Mucosa of stomach (tissue), 1 donor: ENCODE results near the gene AFTPH.
A peak's percentile ranks its signal among the peaks of the same experiment; 100 is the strongest.
"Not testable (repeated sequence)": the region's sequence is repeated elsewhere in the genome, so short reads cannot be mapped to it uniquely, and the experiment has no call there.

ENCODE experiments used
- H3K27me3 ChIP-seq: one replicate; pipeline ENCODE4 v1.7.0; 2013; ENCODE audit warnings: mild to moderate bottlenecking, low read length; ENCODE audit not compliant: control insufficient read depth, insufficient read depth
- H3K36me3 ChIP-seq: one replicate; pipeline ENCODE4 v1.7.0; 2013; ENCODE audit warnings: low read length; ENCODE audit not compliant: control insufficient read depth, insufficient read depth
- H3K4me1 ChIP-seq: one replicate; pipeline ENCODE4 v1.7.0; 2013; ENCODE audit warnings: mild to moderate bottlenecking, low read length; ENCODE audit not compliant: control insufficient read depth, insufficient read depth
- H3K4me3 ChIP-seq: one replicate; pipeline ENCODE4 v1.7.0; 2013; ENCODE audit warnings: low read length
- H3K9ac ChIP-seq: one replicate; pipeline ENCODE4 v1.7.0; 2013; ENCODE audit warnings: mild to moderate bottlenecking, low read length, moderate library complexity
- H3K9me3 ChIP-seq: one replicate; pipeline ENCODE4 v1.7.0; 2013; ENCODE audit warnings: mild to moderate bottlenecking, low read length, moderate library complexity; ENCODE audit not compliant: control insufficient read depth
- donor health status: Pancreatic carcinoma.

The AFTPH gene

DNA sequence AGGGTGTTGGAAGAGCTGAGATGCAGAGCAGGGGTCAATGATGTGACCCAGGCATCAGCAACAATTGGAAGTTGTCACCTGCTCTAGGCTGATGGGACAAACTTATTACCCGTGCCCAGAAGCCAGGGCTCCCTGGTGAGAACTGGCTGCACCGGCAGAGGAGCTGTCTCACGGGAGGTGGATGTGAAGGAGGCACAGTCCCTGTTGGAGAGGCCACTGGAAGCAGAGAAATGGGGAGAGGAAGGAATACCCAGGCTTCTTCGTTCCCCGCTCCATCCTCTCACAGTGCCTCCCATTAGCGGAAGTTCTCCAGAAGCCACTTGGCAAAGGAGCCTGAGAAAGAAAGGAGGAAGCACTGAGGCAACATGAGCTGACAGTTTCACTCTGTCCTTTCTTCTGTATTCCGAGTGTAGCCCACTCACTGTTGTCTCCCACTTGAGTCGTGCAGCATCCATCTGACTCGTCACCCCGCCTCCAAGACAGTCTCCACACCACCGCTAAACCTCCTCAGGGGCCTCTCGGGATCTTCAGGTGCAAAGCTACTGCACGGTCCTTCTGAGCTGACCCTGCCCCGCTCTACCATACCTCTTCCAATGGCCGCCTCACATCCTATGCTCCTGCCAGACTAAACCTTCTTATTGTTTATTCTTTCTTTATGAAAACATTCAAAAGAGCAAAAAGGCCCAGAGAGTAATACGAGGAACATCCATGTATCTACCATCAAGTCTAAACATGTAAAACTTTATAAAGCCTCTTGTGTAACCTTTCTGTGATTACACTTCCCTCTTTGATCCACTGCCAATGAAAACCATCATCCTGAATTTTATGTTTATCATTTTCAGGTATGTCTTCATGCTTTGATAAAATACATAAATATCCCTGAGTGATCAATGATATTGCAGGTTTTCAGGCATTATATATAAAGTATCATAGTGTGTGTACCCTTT is 19.1 kb upstream of the AFTPH start:
- H3K4me1 ChIP-seq = peaks cover 5% of the 10 kb centered on the region
- no peaks in the 10 kb centered on the region for H3K27me3 ChIP-seq
- H3K36me3 ChIP-seq = no peaks in the 10 kb centered on the region
- H3K9me3 ChIP-seq = no peaks in the 10 kb centered on the region
- H3K4me3 ChIP-seq = no peak overlapping the region
- H3K9ac ChIP-seq = no peak overlapping the region

DNA sequence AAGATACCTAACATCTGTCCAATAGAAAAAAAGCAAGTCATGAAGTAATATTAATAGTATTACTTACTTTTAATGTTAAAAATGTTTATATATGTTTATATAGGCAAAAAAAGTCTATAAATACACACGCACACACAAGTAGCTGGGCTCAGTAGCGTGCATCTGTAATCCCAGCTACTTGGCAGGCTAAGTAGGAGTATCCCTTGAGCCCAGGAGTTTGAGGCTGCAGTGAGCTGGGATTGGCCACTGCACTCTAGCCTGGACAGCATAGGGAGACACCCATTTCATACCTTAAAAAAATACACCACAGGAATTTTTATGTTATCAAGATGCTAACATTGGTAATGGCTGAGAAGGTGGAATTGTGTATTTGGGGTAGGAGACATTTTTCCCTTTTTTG is 17.4 kb upstream of the AFTPH start:
- H3K27me3 ChIP-seq = no peaks in the 10 kb centered on the region
- peaks cover 5% of the 10 kb centered on the region for H3K4me1 ChIP-seq
- no peak overlapping the region for H3K9ac ChIP-seq
- no peaks in the 10 kb centered on the region for H3K9me3 ChIP-seq
- no peaks in the 10 kb centered on the region for H3K36me3 ChIP-seq
- no peak overlapping the region for H3K4me3 ChIP-seq

DNA sequence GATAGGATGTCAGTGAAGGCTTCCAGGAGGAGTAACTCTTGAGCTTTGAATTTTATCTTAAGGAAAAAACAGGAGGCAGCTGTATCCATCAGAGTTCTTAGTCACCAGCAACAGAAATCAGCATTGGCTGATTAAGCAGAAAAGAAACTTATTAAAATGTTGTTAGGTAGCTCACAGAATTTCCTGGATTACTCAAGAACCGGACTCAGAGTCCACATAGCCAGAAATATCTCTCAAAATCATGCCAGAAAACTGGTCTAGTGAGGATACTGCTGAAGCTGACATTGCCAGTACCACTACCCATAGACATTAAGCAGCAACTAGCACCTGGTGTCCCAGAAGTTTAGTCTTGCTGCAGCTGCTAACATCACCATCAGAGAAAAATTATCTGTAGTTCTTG is 10.1 kb upstream of the AFTPH start:
- H3K4me1 ChIP-seq = no peaks in the 10 kb centered on the region
- no peak overlapping the region for H3K4me3 ChIP-seq
- no peaks in the 10 kb centered on the region for H3K27me3 ChIP-seq
- H3K9me3 ChIP-seq = no peaks in the 10 kb centered on the region
- no peak overlapping the region for H3K9ac ChIP-seq
- no peaks in the 10 kb centered on the region for H3K36me3 ChIP-seq

DNA sequence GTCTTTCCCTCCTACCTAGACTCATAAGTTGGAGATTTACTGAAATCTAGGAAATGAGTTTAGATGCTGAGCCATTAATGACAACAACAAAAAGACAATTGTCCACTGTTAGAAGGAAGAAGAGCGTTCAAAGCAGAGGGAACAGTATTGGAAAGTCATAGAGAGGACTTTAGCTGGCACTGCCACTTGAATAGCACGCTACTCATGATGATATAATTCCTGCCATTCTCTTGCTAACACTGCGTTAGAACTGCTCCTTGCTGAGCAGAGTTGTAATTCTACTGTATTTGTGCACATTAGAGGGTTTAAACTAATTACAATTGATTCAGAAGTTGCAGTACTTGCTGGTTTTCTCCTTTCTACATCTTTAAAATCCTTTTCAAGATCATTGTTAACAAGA is 9.0 kb upstream of the AFTPH start:
- H3K9ac ChIP-seq = no peak overlapping the region
- no peaks in the 10 kb centered on the region for H3K27me3 ChIP-seq
- no peak overlapping the region for H3K4me3 ChIP-seq
- H3K36me3 ChIP-seq = no peaks in the 10 kb centered on the region
- no peaks in the 10 kb centered on the region for H3K9me3 ChIP-seq
- no peaks in the 10 kb centered on the region for H3K4me1 ChIP-seq

DNA sequence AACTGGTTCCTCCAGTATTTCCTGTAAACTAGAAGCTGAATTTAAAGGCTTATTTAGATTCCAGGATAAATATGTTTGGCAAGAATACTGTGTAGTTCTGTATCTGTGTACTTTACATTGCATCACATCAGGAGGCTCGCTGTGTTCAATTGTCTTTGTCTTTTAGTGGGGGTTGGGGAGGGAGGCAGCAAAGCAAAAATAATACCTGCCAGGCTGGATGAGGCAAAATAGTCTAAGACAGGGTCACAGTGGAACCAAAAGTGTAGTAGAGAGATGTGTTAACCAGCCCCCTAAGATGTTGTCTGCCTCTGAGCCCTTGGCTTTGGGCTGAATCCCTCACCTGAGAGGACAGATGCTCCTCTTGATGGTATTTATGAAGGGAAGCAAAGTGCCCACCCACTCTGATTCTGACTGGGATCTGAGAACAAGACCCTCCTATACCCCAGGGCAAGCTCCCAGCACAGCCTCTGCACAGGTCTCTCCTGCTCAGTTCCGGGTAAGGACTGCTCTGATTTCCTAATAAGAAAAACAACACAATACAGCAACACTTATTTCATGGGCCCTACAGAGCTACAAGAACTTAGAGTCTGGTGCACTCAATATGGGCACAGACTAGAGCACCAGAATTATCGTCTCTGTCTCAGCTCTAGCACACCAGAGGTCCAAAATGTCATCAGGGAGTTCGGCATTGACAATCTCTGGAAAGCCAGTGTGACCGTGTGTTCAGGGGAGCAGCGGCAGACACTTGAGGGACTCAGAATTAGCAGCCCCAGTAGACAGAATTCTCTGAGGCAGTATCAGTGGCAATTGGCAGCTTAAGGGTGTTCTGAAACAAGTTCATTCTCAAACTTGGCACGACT is 7.2 kb upstream of the AFTPH start:
- H3K27me3 ChIP-seq = no peaks in the 10 kb centered on the region
- no peak overlapping the region for H3K4me3 ChIP-seq
- no peaks in the 10 kb centered on the region for H3K36me3 ChIP-seq
- H3K9ac ChIP-seq = no peak overlapping the region
- no peaks in the 10 kb centered on the region for H3K9me3 ChIP-seq
- no peaks in the 10 kb centered on the region for H3K4me1 ChIP-seq

DNA sequence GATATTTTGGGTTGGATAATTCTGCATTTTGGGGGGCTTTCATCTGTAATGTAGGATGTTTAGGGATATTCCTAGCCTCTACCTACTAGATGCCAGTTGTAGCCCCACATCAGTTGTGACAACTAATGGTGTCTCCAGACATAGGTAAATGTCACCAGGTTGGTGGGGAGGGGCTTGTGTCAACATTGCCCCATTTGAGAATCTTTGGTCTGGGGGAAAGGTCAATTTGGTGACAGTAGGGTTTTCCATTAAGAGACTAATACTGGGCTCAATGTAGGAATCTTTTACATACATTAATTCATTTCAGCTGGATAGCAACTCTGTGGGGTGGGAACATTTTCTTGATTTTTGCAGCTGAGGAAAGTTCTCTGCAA is 6.6 kb upstream of the AFTPH start:
- H3K4me3 ChIP-seq = no peak overlapping the region
- H3K27me3 ChIP-seq = no peaks in the 10 kb centered on the region
- no peaks in the 10 kb centered on the region for H3K9me3 ChIP-seq
- H3K4me1 ChIP-seq = no peaks in the 10 kb centered on the region
- no peaks in the 10 kb centered on the region for H3K36me3 ChIP-seq
- H3K9ac ChIP-seq = no peak overlapping the region

DNA sequence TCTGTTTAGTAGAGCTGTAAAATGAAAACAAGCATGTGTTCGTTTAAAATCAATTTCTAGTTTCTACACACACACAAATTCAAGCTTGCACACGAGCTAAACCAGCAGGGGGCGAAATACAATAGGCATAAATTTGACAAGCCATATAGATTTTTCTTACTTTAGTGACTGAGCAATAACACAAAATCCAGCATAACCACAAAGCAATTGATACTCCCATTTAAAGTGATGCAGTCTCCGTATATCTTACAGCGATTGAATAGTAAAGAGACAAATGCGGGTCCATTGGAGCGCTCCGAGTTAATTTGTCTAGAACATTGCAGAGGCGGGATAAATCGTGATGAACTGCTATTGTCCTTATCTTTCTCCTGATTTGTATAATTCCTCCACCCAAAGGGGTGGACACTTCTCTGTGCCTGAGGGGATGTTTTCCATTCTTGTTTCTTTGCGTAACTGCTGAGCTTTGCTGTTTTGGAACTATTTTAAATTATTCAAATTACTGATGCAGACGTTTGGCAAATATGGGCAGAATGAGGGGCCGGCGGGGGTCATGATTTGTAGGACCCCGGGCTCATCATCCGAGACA is 1.2 kb upstream of the AFTPH start:
- Histone ChIP-seq H3K9me3 (no peaks in the 10 kb centered on the region), H3K36me3 (no peaks in the 10 kb centered on the region), H3K9ac (peak overlapping the region; percentile 90), H3K27me3 (no peaks in the 10 kb centered on the region), H3K4me1 (peaks cover 11% of the 10 kb centered on the region), H3K4me3 (peak overlapping the region; percentile 65)

DNA sequence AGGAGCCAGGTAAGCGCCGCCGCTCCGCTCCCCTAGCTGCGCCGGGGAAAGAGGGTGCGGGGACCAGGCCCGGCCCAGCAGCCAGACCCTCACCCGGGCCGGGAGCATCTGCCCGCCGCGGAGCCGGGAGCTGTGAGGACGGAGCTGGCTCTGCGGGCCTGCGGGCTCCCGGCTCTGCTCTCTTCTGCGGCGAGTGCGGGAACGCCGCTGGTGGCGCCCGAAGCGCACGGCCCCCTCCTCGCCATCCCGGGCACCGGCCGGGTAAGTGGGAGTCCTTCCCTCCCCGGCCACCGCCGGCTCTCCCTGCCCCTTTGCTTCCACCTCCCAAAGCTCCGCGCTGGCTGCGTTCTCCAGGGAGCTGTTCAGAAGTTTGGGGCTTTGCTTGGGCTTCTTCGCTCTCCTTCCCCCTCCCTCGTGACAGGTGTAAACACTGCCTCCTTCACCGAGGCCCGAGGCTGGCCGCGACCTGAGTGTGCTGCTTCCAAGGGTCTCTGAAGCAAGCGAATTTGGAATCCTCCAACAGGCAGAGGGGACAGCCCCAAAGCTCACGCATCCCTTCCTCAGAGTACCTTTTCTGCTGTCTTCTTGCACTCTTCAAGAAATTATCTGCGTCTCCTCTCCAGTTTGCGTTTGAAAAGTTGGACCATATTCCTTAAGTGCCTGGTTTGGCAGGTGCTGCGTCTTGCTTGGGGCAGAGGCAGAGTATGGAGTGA is 632 bp downstream of the AFTPH start:
- Histone ChIP-seq H3K4me1 (peaks cover 15% of the 10 kb centered on the region), H3K9ac (peak overlapping the region; percentile 94), H3K36me3 (no peaks in the 10 kb centered on the region), H3K9me3 (no peaks in the 10 kb centered on the region), H3K4me3 (peak overlapping the region; percentile 57), H3K27me3 (no peaks in the 10 kb centered on the region)

DNA sequence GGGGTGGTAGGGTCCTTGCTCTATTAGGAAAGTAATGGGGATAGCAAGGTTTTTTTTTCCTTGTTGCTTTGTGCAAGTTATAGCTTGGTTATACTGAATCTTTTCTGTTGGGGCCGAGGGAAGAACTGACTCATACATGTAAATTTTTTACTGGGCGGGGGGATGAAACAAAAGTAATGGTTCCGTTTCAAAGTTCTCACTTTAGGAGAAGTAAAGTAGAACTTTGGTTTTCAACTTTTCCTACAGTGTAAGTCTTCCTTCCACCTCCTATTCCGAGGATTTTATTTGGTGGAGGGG is 1.1 kb downstream of the AFTPH start:
- H3K27me3 ChIP-seq = no peaks in the 10 kb centered on the region
- peaks cover 15% of the 10 kb centered on the region for H3K4me1 ChIP-seq
- H3K9ac ChIP-seq = peak overlapping the region; percentile 94
- no peaks in the 10 kb centered on the region for H3K9me3 ChIP-seq
- H3K4me3 ChIP-seq = peak overlapping the region; percentile 57
- H3K36me3 ChIP-seq = no peaks in the 10 kb centered on the region

DNA sequence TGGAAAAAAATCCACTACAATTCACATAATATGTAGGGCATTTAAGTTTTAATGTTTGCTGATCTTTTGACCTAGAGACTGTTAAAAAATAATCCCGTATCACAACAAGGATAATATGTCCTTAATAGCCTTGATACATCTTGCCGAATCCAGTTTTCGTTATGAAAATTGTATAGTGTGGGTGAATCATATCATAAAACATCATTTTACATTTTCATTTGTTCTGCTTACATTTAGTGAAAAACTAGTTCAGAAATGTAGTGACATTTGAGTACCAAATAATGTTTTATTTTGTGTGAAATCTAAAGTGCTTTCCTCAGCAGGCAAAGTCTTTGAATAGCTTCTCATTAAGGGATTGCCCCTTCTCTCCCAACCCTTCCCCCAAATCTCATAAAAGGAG is 1.9 kb downstream of the AFTPH start:
- H3K9ac ChIP-seq = peak overlapping the region; percentile 94
- H3K4me1 ChIP-seq = peaks cover 15% of the 10 kb centered on the region
- H3K9me3 ChIP-seq = no peaks in the 10 kb centered on the region
- no peaks in the 10 kb centered on the region for H3K36me3 ChIP-seq
- no peak overlapping the region for H3K4me3 ChIP-seq
- H3K27me3 ChIP-seq = no peaks in the 10 kb centered on the region

DNA sequence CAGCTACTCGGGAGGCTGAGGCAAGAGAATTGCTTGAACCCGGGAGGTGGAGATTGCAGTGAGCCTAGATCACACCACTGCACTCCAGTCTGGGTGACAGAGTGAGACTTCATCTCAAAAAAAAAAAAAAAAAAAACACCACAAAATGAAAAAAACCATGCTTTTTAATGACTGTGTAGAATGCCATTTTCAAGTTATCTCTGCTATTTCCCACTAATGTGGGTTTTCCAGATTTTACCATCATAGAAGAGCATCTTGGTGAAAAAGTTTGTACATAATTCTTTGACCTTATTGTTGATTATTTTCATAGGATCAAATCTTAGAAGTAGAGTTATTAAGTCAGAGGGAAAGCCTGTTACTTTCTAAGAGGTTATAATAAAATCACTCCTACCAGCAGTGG is 6.8 kb downstream of the AFTPH start:
- H3K9ac ChIP-seq, H3K4me3 ChIP-seq, H3K36me3 ChIP-seq, H3K27me3 ChIP-seq, H3K9me3 ChIP-seq: not testable (repeated sequence)
- H3K4me1 ChIP-seq = peaks cover 25% of the 10 kb centered on the region
